KMS-11 (cell line): ENCODE measurements around the gene GRAMD2A.

Experiments
- H2AFZ ChIP-seq: fragments of 200-600 bp; sonication (generic); 2 replicates; pipeline ENCODE4 v1.6.1; 2016; ENCODE audit warnings: antibody characterized with exemption, mixed run types, low read depth
- H3K27ac ChIP-seq: fragments of 200-600 bp; sonication (generic); 2 replicates; pipeline ENCODE4 v1.6.1; 2016; ENCODE audit warnings: mild to moderate bottlenecking, mixed run types
- H3K27me3 ChIP-seq: fragments of 200-600 bp; sonication (generic); 2 replicates; pipeline ENCODE4 v1.6.1; 2017; ENCODE audit warnings: mild to moderate bottlenecking, low read depth, mixed run types, moderate library complexity; ENCODE audit not compliant: insufficient read depth
- H3K36me3 ChIP-seq: fragments of 200-600 bp; sonication (generic); 2 replicates; pipeline ENCODE4 v1.6.1; 2017; ENCODE audit warnings: mild to moderate bottlenecking, mixed run types; ENCODE audit not compliant: insufficient read depth
- H3K4me1 ChIP-seq: fragments of 200-600 bp; sonication (generic); 2 replicates; pipeline ENCODE4 v1.6.1; 2016; ENCODE audit warnings: mild to moderate bottlenecking, low read depth, mixed run types; ENCODE audit not compliant: poor library complexity, severe bottlenecking
- H3K4me2 ChIP-seq: fragments of 200-600 bp; sonication (generic); 2 replicates; pipeline ENCODE4 v1.7.0; 2016; ENCODE audit warnings: mild to moderate bottlenecking, mixed run types
- H3K4me3 ChIP-seq: fragments of 200-600 bp; sonication (generic); IDR thresholded peaks from 2 replicates; pipeline ENCODE4 v1.6.1; 2017; ENCODE audit warnings: low read depth, low read length, mixed read lengths; ENCODE audit not compliant: insufficient read depth
- H3K79me2 ChIP-seq: fragments of 200-600 bp; sonication (generic); 2 replicates; pipeline ENCODE4 v1.6.1; 2016; ENCODE audit warnings: low read depth, mixed run types; ENCODE audit not compliant: insufficient read depth
- H3K9ac ChIP-seq: fragments of 200-600 bp; sonication (generic); 2 replicates; pipeline ENCODE4 v1.6.1; 2016; ENCODE audit warnings: mild to moderate bottlenecking, mixed run types
- H4K20me1 ChIP-seq: fragments of 200-600 bp; sonication (generic); 2 replicates; pipeline ENCODE4 v1.6.1; 2016; ENCODE audit warnings: mild to moderate bottlenecking, mixed run types; ENCODE audit not compliant: insufficient read depth
- CTCF ChIP-seq: fragments of 200-600 bp; sonication (generic); conservative IDR thresholded peaks from 2 replicates; pipeline ENCODE4 v1.6.1; 2017; ENCODE audit warnings: low read depth, mild to moderate bottlenecking, antibody characterized with exemption, low read length, moderate library complexity, mixed read lengths

GRAMD2A gene

GRCh38 chr15:72205273-72205672, 7.7 kb upstream of the GRAMD2A start:
- 0 out of 2 replicates have a peak, but pooled peaks cover 10% of the 10 kb centered on the region for H4K20me1 ChIP-seq
- H3K36me3 ChIP-seq: peaks cover 59% of the 10 kb centered on the region; the same call in 1 of the 2 replicates
- H3K9ac ChIP-seq: no peak overlapping the region
- no peak overlapping the region for H2AFZ ChIP-seq
- H3K4me1 ChIP-seq: peaks cover 62% of the 10 kb centered on the region
- no peak overlapping the region; the same call in 1 of the 2 replicates for H3K27ac ChIP-seq
- no peak overlapping the region for H3K4me3 ChIP-seq
- no peaks in the 10 kb centered on the region; the same call in 1 of the 2 replicates for H3K79me2 ChIP-seq
- H3K4me2 ChIP-seq: no peak overlapping the region
- no peak for TF ChIP-seq CTCF
- H3K27me3 ChIP-seq: no peaks in the 10 kb centered on the region

GRCh38 chr15:72203507-72203837, 5.9 kb upstream of the GRAMD2A start:
- Histone ChIP-seq H3K4me3 (no peak overlapping the region), H3K4me2 (no peak overlapping the region; the same call in 1 of the 2 replicates), H2AFZ (no peak overlapping the region), H4K20me1 (0 out of 2 replicates have a peak, but pooled peaks cover 10% of the 10 kb centered on the region), H3K27ac (no peak overlapping the region; the same call in 1 of the 2 replicates), H3K9ac (no peak overlapping the region), H3K4me1 (peaks cover 56% of the 10 kb centered on the region), H3K36me3 (peaks cover 49% of the 10 kb centered on the region; the same call in 1 of the 2 replicates), H3K79me2 (no peaks in the 10 kb centered on the region; the same call in 1 of the 2 replicates), H3K27me3 (no peaks in the 10 kb centered on the region)
- TF ChIP-seq CTCF: no peak

- peaks cover 44% of the 10 kb centered on the region; the same call in 1 of the 2 replicates for H3K36me3 ChIP-seq
- no peak overlapping the region for H3K4me2 ChIP-seq
- peak overlapping the region; percentile 5; the same call in 1 of the 2 replicates for H3K27ac ChIP-seq
- H2AFZ ChIP-seq: no peak overlapping the region
- H3K4me3 ChIP-seq: no peak overlapping the region
- 0 out of 2 replicates have a peak, but pooled peaks cover 10% of the 10 kb centered on the region for H4K20me1 ChIP-seq
- H3K4me1 ChIP-seq: peaks cover 55% of the 10 kb centered on the region
- TF ChIP-seq CTCF: no peak
- no peaks in the 10 kb centered on the region for H3K27me3 ChIP-seq
- H3K9ac ChIP-seq: no peak overlapping the region
- H3K79me2 ChIP-seq: no peaks in the 10 kb centered on the region; the same call in 1 of the 2 replicates
These were observed 5.4 kb upstream of the GRAMD2A start for GRCh38 chr15:72202801-72203506.

GRCh38 chr15:72202302-72202701, 4.7 kb upstream of the GRAMD2A start:
- Histone ChIP-seq H3K4me2 (no peak overlapping the region; the same call in 1 of the 2 replicates), H3K4me1 (peaks cover 55% of the 10 kb centered on the region), H2AFZ (no peak overlapping the region), H3K36me3 (peaks cover 38% of the 10 kb centered on the region; the same call in 1 of the 2 replicates), H3K4me3 (no peak overlapping the region), H3K79me2 (no peaks in the 10 kb centered on the region; the same call in 1 of the 2 replicates), H3K27me3 (no peaks in the 10 kb centered on the region), H3K27ac (peak overlapping the region; percentile 32; the same call in 1 of the 2 replicates), H3K9ac (no peak overlapping the region), H4K20me1 (0 out of 2 replicates have a peak, but pooled peaks cover 10% of the 10 kb centered on the region)
- no peak for TF ChIP-seq CTCF
